A549 (cell line): ENCODE data around the gene SULF2. TPM values are rescaled to one million over a fixed set of nuclear protein-coding genes. Genes with fewer than 3 reads are reported as not detected.
A peak's percentile ranks its signal among the peaks of the same experiment; 100 is the strongest.

Source experiments
- ATAC-seq, 2 experiments: fragments of 200-7000 bp in 1 of 2; fragments of >200 bp in 1 of 2; cut with Nextera tagmentation in 1 of 2; cut with Tn5 transposase in 1 of 2; 3 replicates each; pipeline versions ENCODE4 v1.8.0 to v1.9.1; 2018 to 2020; ENCODE audit warnings: mild to moderate bottlenecking in 1 of 2, moderate library complexity in 1 of 2
- CTCF ChIA-PET: fragments of 300-600 bp; sonication (Branson Sonifier 250); formaldehyde crosslinking; extraction: SDS; loops from one replicate; lab custom pipeline; 2021; ENCODE audit warnings: antibody characterized with exemption, inconsistent platforms; lab: Yijun Ruan, JAX
- POLR2A ChIA-PET: fragments of 350-600 bp; formaldehyde crosslinking; extraction: SDS; loops from one replicate; lab custom pipeline; 2021; ENCODE audit warnings: antibody characterized with exemption, inconsistent platforms; lab: Yijun Ruan, JAX
- DNase-seq, 2 experiments: peaks; one replicate each; pipeline versions ENCODE4 v3.0.0 to v3.0.0-alpha.2; 2011 to 2016; ENCODE audit warnings: low read depth in 1 of 2, low spot score in 1 of 2
- FAIRE-seq: peaks from 2 replicates; lab custom pipeline; 2011; peaks lifted over from hg19 to GRCh38; lab: Jason Lieb, UNC
- H3K27ac ChIP-seq, 2 experiments: fragments of >200 bp; sonication (Bioruptor Twin); formaldehyde crosslinking; 3 replicates each; pipeline ENCODE4 v1.5.1; 2016 to 2017
- H3K4me1 ChIP-seq: fragments of >200 bp; sonication (Bioruptor Twin); formaldehyde crosslinking; 3 replicates; pipeline ENCODE4 v1.6.1; 2016
- H3K4me2 ChIP-seq: fragments of >200 bp; sonication (Bioruptor Twin); formaldehyde crosslinking; 3 replicates; pipeline ENCODE4 v1.6.1; 2016
- H3K4me3 ChIP-seq: fragments of >200 bp; sonication (Bioruptor Twin); formaldehyde crosslinking; 3 replicates; pipeline ENCODE4 v1.5.1; 2016
- H3K9me3 ChIP-seq: fragments of >200 bp; sonication (Bioruptor Twin); formaldehyde crosslinking; 3 replicates; pipeline ENCODE4 v1.6.1; 2016
- CBX2 ChIP-seq: fragments of 200-600 bp; sonication (generic); IDR thresholded peaks from 2 replicates; pipeline ENCODE4 v1.6.1; 2016; ENCODE audit warnings: low read depth, mild to moderate bottlenecking, borderline replicate concordance
- CEBPB ChIP-seq, 2 experiments: fragments of >200 bp in 1 of 2; sonication (Bioruptor Twin) in 1 of 2; formaldehyde crosslinking in 1 of 2; IDR thresholded peaks; 2 replicates each; pipeline ENCODE4 v1.6.1; 2012 to 2016
- CHD4 ChIP-seq: fragments of 200-600 bp; sonication (generic); IDR thresholded peaks from 2 replicates; pipeline ENCODE4 v1.6.1; 2016; ENCODE audit warnings: antibody characterized with exemption, mild to moderate bottlenecking, borderline replicate concordance
- CTCF ChIP-seq: fragments of >200 bp; sonication (Bioruptor Twin); formaldehyde crosslinking; IDR thresholded peaks from 3 replicates; pipeline ENCODE4 v1.5.1; 2016
- ESRRA ChIP-seq: fragments of 150-350 bp; IDR thresholded peaks from 2 replicates; pipeline ENCODE4 v1.6.1; 2014; ENCODE audit warnings: mild to moderate bottlenecking, low read length, borderline replicate concordance
- FOXS1 ChIP-seq: fragments of 250-450 bp; sonication (Bioruptor Pico); IDR thresholded peaks from 2 replicates; pipeline ENCODE4 v1.5.0; 2020; ENCODE audit warnings: mild to moderate bottlenecking, moderate library complexity
- JUN ChIP-seq, 2 experiments: fragments of >200 bp; sonication (Bioruptor Twin); formaldehyde crosslinking; IDR thresholded peaks; 2 replicates in 1 of 2; 3 replicates in 1 of 2; pipeline ENCODE4 v1.6.1; 2016 to 2017
- JUNB ChIP-seq: fragments of >200 bp; sonication (Bioruptor Twin); formaldehyde crosslinking; IDR thresholded peaks from 2 replicates; pipeline ENCODE4 v1.6.1; 2016
- MAFK ChIP-seq: fragments of 450-650 bp; IDR thresholded peaks from 2 replicates; pipeline ENCODE4 v1.6.1; 2014; ENCODE audit not compliant: partially characterized antibody
- NPAS2 ChIP-seq: fragments of 250-450 bp; sonication (Bioruptor Pico); IDR thresholded peaks from 2 replicates; pipeline ENCODE4 v1.8.0; 2022; ENCODE audit warnings: mild to moderate bottlenecking, moderate library complexity, borderline replicate concordance
- POLR2AphosphoS2 ChIP-seq: conservative IDR thresholded peaks from 2 replicates; pipeline ENCODE4 v1.6.1; 2012; ENCODE audit warnings: low read length, improper control_type of control experiment, inconsistent platforms
- RAD21 ChIP-seq, 2 experiments: fragments of >200 bp in 1 of 2; sonication (Bioruptor Twin) in 1 of 2; formaldehyde crosslinking in 1 of 2; IDR thresholded peaks in 1 of 2; conservative IDR thresholded peaks in 1 of 2; 2 replicates in 1 of 2; 3 replicates in 1 of 2; pipeline ENCODE4 v1.6.1; 2012 to 2018; ENCODE audit warnings: inconsistent platforms in 1 of 2
- RARB ChIP-seq: fragments of 250-450 bp; sonication (Bioruptor Pico); IDR thresholded peaks from 2 replicates; pipeline ENCODE4 v1.8.0; 2021; ENCODE audit warnings: mild to moderate bottlenecking, moderate library complexity
- RCOR1 ChIP-seq: fragments of 150-350 bp; IDR thresholded peaks from 2 replicates; pipeline ENCODE4 v1.6.1; 2014; ENCODE audit warnings: antibody characterized with exemption, low read length, low read depth
- RNF2 ChIP-seq: fragments of 200-600 bp; sonication (generic); IDR thresholded peaks from 2 replicates; pipeline ENCODE4 v1.6.1; 2016; ENCODE audit warnings: low read depth, mild to moderate bottlenecking, antibody characterized with exemption, moderate library complexity, borderline replicate concordance
- SMC3 ChIP-seq: fragments of >200 bp; sonication (Bioruptor Twin); formaldehyde crosslinking; IDR thresholded peaks from 3 replicates; pipeline ENCODE4 v1.6.1; 2018; ENCODE audit warnings: inconsistent platforms
- SREBF2 ChIP-seq: fragments of 450-650 bp; IDR thresholded peaks from 2 replicates; pipeline ENCODE4 v1.6.1; 2014; ENCODE audit warnings: mild to moderate bottlenecking, moderate library complexity
- USF2 ChIP-seq: fragments of 450-650 bp; IDR thresholded peaks from 2 replicates; pipeline ENCODE4 v1.6.1; 2014; ENCODE audit warnings: antibody characterized with exemption
- ZNF302 ChIP-seq: fragments of 250-450 bp; sonication (Bioruptor Pico); IDR thresholded peaks from 2 replicates; pipeline ENCODE4 v1.9.0; 2021; ENCODE audit warnings: inconsistent platforms, mild to moderate bottlenecking, moderate library complexity
- WGBS: methylation state at CpG from one replicate; pipeline ENCODE4 v1.1.6; 2017; ENCODE audit errors: missing lambda C conversion rate; 5-methylcytosine and 5-hydroxymethylcytosine counted together
- polyA plus RNA-seq, 4 experiments: library from polyadenylated mRNA; depleted of rRNA in 3 of 4; stranded (reverse); fragments of >200 nt; fragmentation: RNase III in 1 of 4; extraction: RNeasy Plus Mini Kit Qiagen cat#74134 plus additional on column Dnase treatment in 1 of 4; gene quantifications; 2 replicates in 3 of 4; 3 replicates in 1 of 4; pipeline ENCODE4 v1.2.3, GENCODE V29; 2011 to 2017
- TF ChIP-seq, protein P1 (sequence below): fragments of >200 bp; sonication (Bioruptor Twin); formaldehyde crosslinking; IDR thresholded peaks from 2 replicates; pipeline ENCODE4 v1.6.1; 2016
- TF ChIP-seq, protein P2 (sequence below): fragments of 150-350 bp; IDR thresholded peaks from 2 replicates; pipeline ENCODE4 v1.6.1; 2014; ENCODE audit warnings: low read depth, mild to moderate bottlenecking, low read length

SULF2 gene
- polyA plus RNA-seq, 2 of the 4 experiments (the other 2 are of a cell fraction), result 5.8 to 16.8 TPM

DNA sequence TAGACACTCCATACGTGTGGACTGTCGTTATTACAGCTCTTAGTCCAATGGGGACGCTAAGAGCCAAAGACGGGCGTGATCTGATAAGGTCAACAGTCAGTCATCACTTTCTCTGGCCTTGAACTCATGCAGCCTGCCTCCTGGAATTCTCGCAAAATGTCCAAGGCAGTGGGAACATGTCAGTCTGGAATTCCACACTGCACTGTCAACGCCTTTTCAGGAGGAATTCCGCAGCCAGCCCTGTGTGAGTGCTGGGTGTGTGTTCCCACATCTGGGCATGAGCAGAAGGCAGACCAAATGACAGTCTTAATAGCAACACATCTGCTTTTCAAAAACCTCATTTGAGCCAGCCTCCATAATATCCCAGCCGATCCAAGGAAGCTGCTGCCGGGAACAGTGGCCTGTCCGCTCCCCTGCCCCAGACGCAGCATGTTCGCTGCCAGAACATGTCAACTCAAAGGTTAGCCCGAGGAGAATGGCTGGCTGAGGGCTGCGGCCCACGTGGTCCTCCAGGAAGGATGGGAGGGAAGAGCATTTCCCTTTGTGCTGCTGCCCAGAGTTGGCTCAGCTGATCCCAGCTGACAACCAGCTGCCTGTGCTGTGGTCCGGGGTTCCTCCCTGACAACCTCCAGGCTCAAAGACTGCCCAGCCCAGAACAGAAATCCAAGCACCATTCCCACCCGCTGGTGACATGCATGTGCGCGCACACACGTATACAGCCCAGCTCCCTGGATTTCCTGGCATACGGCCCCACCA lies 103.1 kb downstream of the SULF2 start:
- ChIA-PET POLR2A (no interaction called here), CTCF (interaction anchor here (0.6 to 13.2 kb wide), 6 partner anchors 10 to 941 kb away, joined by 3 to 232 read pairs (median 8); no protein-coding TSS in a partner anchor)
- Histone ChIP-seq H3K9me3 (no peaks in the 10 kb centered on the region), H3K4me1 (no peaks in the 10 kb centered on the region), H3K27ac (no peak overlapping the region), H3K4me2 (no peak overlapping the region), H3K4me3 (no peak overlapping the region)
- TF ChIP-seq SMC3 (no peak), FOXS1 (CRISPR knock-in tag) (no peak), POLR2AphosphoS2 (no peak), ZNF302 (no peak), CBX2 (no peak), NPAS2 (CRISPR knock-in tag) (no peak), MAFK (no peak), CHD4 (no peak), JUNB (no peak), RAD21 (conservative IDR thresholded peaks at IDR 0.05 in 1 of 2, IDR thresholded peaks at IDR 0.05 in 1 of 2) (no peak), RNF2 (no peak), CEBPB (IDR thresholded peaks at IDR 0.05) (no peak)
- TF ChIP-seq, protein P1, sequence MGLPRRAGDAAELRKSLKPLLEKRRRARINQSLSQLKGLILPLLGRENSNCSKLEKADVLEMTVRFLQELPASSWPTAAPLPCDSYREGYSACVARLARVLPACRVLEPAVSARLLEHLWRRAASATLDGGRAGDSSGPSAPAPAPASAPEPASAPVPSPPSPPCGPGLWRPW, result no peak
- WGBS, result 84% methylated on average over 21 of the region's 22 CpGs
- FAIRE-seq (no peak), ATAC-seq (no peak), DNase-seq (peak in 1 of 2 experiments; percentile 43)

GRCh38 chr20:47680804-47681529 lies 104.3 kb downstream of the SULF2 start:
- H3K27ac ChIP-seq, result no peak overlapping the region
- H3K4me1 ChIP-seq, result no peaks in the 10 kb centered on the region
- WGBS, result 80% methylated on average over 6 of the region's 6 CpGs
- ATAC-seq (no peak), FAIRE-seq (no peak), DNase-seq (no peak)
- TF ChIP-seq, protein P1, result no peak
- TF ChIP-seq SREBF2, result no peak
- no peak for TF ChIP-seq RAD21 (conservative IDR thresholded peaks at IDR 0.05 in 1 of 2, IDR thresholded peaks at IDR 0.05 in 1 of 2)
- no peak for TF ChIP-seq RCOR1
- TF ChIP-seq, protein P2, sequence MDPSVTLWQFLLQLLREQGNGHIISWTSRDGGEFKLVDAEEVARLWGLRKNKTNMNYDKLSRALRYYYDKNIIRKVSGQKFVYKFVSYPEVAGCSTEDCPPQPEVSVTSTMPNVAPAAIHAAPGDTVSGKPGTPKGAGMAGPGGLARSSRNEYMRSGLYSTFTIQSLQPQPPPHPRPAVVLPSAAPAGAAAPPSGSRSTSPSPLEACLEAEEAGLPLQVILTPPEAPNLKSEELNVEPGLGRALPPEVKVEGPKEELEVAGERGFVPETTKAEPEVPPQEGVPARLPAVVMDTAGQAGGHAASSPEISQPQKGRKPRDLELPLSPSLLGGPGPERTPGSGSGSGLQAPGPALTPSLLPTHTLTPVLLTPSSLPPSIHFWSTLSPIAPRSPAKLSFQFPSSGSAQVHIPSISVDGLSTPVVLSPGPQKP, result no peak
- no peak for TF ChIP-seq ESRRA
- no peak for TF ChIP-seq JUN (IDR thresholded peaks at IDR 0.05)
- TF ChIP-seq NPAS2 (CRISPR knock-in tag), result no peak
- TF ChIP-seq USF2, result no peak
- no peak for TF ChIP-seq CTCF
- TF ChIP-seq RARB (CRISPR knock-in tag), result no peak
- ChIA-PET CTCF (interaction anchor here (1.1 to 13.2 kb wide), 8 partner anchors 10 to 942 kb away, joined by 3 to 232 read pairs (median 6); no protein-coding TSS in a partner anchor), POLR2A (no interaction called here)
- no peak overlapping the region for H3K4me2 ChIP-seq
- no peaks in the 10 kb centered on the region for H3K9me3 ChIP-seq
- H3K4me3 ChIP-seq, result no peak overlapping the region
